ENCODE measurements around the gene SBF2.

SBF2 gene

GRCh38 chr11:9922806-9923205 lies 371.2 kb downstream of the SBF2 start:
- no peak for TF ChIP-seq CTCF (IDR thresholded peaks at IDR 0.05; ENCODE audit: control insufficient read depth, insufficient read depth, low read depth, low read length, missing control alignments)
- no peak overlapping the region for H3K4me3 ChIP-seq (ENCODE audit: control insufficient read depth, low read depth, low read length)
- DNase-seq (ENCODE audit: low read depth), result no peak

- no peak overlapping the region for H3K4me3 ChIP-seq (ENCODE audit: control insufficient read depth, low read depth, low read length)
- no peak for TF ChIP-seq CTCF (IDR thresholded peaks at IDR 0.05; ENCODE audit: control insufficient read depth, insufficient read depth, low read depth, low read length, missing control alignments)
- no peak for DNase-seq (ENCODE audit: low read depth)
These were observed 377.5 kb downstream of the SBF2 start for GRCh38 chr11:9916480-9916879.

- TF ChIP-seq CTCF (IDR thresholded peaks at IDR 0.05; ENCODE audit: control insufficient read depth, insufficient read depth, low read depth, low read length, missing control alignments), result no peak
- no peak overlapping the region for H3K4me3 ChIP-seq (ENCODE audit: control insufficient read depth, low read depth, low read length)
- no peak for DNase-seq (ENCODE audit: low read depth)
These were observed 380.0 kb downstream of the SBF2 start for GRCh38 chr11:9914064-9914463.

DNA sequence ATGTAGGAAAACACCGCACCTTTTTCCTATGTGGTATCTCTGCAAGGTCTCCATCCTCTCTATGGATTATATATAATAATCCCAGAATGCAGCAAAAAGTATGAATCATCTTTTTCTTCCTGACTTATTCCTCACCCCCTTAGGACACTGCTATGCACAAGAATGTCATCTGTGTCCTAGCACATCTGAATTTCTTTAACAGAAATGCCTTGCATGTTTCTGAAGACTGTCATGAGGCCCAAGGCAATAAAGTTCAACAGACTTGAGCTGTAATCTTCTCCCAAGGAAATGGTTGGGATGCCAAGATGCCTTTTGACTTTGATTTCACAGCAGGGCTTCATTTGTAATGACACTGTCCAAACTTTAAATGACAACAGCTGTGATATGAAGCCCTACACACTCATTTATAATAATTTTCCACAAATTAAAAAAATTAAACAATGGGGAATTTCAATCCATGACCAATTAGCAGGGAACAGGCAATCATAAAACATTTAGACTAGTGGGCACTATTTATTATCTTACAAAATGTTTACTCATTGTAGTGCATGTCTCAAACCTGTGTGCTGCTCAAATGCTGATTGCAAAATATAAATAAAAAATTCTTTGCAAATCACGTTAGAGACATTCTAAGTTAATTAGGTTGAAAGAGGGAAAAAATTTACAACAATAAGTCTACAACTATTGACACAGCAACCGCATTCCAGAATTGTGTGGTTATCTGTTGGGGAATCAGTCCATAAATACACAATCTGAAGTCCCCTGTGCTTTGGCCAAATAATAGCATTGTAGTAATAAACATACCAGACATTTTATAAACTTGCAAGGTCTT lies 387.8 kb downstream of the SBF2 start:
- TF ChIP-seq CTCF (IDR thresholded peaks at IDR 0.05; ENCODE audit: control insufficient read depth, insufficient read depth, low read depth, low read length, missing control alignments), result no peak
- no peak overlapping the region for H3K4me3 ChIP-seq (ENCODE audit: control insufficient read depth, low read depth, low read length)
- DNase-seq (ENCODE audit: low read depth), result peak; percentile 98

- no peak overlapping the region for H3K4me3 ChIP-seq (ENCODE audit: control insufficient read depth, low read depth, low read length)
- DNase-seq (ENCODE audit: low read depth), result no peak
- no peak for TF ChIP-seq CTCF (IDR thresholded peaks at IDR 0.05; ENCODE audit: control insufficient read depth, insufficient read depth, low read depth, low read length, missing control alignments)
These were observed 388.5 kb downstream of the SBF2 start for GRCh38 chr11:9905501-9905951.

- no peak for TF ChIP-seq CTCF (IDR thresholded peaks at IDR 0.05; ENCODE audit: control insufficient read depth, insufficient read depth, low read depth, low read length, missing control alignments)
- DNase-seq (ENCODE audit: low read depth), result no peak
- H3K4me3 ChIP-seq (ENCODE audit: control insufficient read depth, low read depth, low read length), result no peak overlapping the region
These were observed 390.4 kb downstream of the SBF2 start for GRCh38 chr11:9903579-9903978.

All from AG09309 (cell line).